Endothelial cell of umbilical vein (primary cell): ENCODE results near the gene DIAPH3. TPM values are rescaled to one million over a fixed set of nuclear protein-coding genes. Genes with fewer than 3 reads are reported as not detected.

Experiments
- BruUV-seq: library from RNA; stranded (reverse); fragments of 400-500 nt; replicated peaks from 2 replicates; lab custom pipeline; 2021; lab: Mats Ljungman, UMichigan
- CTCF ChIA-PET: fragments of 300-600, 350-600 bp; sonication (Branson Sonifier 250); formaldehyde crosslinking; loops from one replicate; lab custom pipeline; 2021; ENCODE audit warnings: antibody characterized with exemption, inconsistent platforms; lab: Charles Lee
- POLR2A ChIA-PET: fragments of 300-600, 350-600 bp; sonication (Branson Sonifier 250); formaldehyde crosslinking; loops from one replicate; lab custom pipeline; 2021; ENCODE audit warnings: antibody characterized with exemption, inconsistent platforms; lab: Charles Lee
- DNase-seq: peaks from one replicate; pipeline ENCODE4 v3.0.0-alpha.2; 2011; ENCODE audit warnings: low read depth, low spot score
- FAIRE-seq: peaks from 2 replicates; lab custom pipeline; 2011; peaks lifted over from hg19 to GRCh38; lab: Jason Lieb, UNC
- H2AFZ ChIP-seq: 2 replicates; pipeline ENCODE4 v1.6.0; 2012; ENCODE audit warnings: low read depth, low read length, control low read depth, inconsistent platforms
- H3K27ac ChIP-seq: 2 replicates; pipeline ENCODE4 v1.5.1; 2011; ENCODE audit warnings: low read depth, mild to moderate bottlenecking, control low read depth, low read length, moderate library complexity; ENCODE audit not compliant: insufficient read depth
- H3K27me3 ChIP-seq, 2 experiments: 2 replicates each; pipeline versions ENCODE4 v1.6.0 to v1.6.1; 2011; ENCODE audit warnings: low read length in 2 of 2, mixed read lengths in 1 of 2; ENCODE audit not compliant: control insufficient read depth in 2 of 2, insufficient read depth in 2 of 2
- H3K36me3 ChIP-seq, 2 experiments: 2 replicates in 1 of 2; 3 replicates in 1 of 2; pipeline ENCODE4 v1.5.1; 2011; ENCODE audit warnings: low read length in 2 of 2, mild to moderate bottlenecking in 1 of 2, moderate library complexity in 1 of 2; ENCODE audit not compliant: control insufficient read depth in 2 of 2, insufficient read depth in 2 of 2; ENCODE audit errors: extremely low read depth in 1 of 2
- H3K4me1 ChIP-seq: 3 replicates; pipeline ENCODE4 v1.5.1; 2011; ENCODE audit warnings: mild to moderate bottlenecking, low read length; ENCODE audit not compliant: control insufficient read depth, insufficient read depth; ENCODE audit errors: extremely low read depth
- H3K4me2 ChIP-seq: 2 replicates; pipeline ENCODE4 v1.6.1; 2011; ENCODE audit warnings: low read length, control low read depth, mixed read lengths; ENCODE audit not compliant: insufficient read depth
- H3K4me3 ChIP-seq, 3 experiments: fragments of 200-600 bp in 1 of 3; sonication (generic), shearing (Covaris generic) in 1 of 3; replicated peaks in 1 of 3; 2 replicates each; pipeline ENCODE4 v1.5.1; 2011 to 2016; ENCODE audit warnings: control low read depth in 3 of 3, low read length in 3 of 3, mild to moderate bottlenecking in 2 of 3, inconsistent platforms in 1 of 3, low read depth in 1 of 3, moderate library complexity in 1 of 3; ENCODE audit not compliant: insufficient read depth in 1 of 3
- H3K79me2 ChIP-seq: 2 replicates; pipeline ENCODE4 v1.6.0; 2012; ENCODE audit warnings: low read length, inconsistent platforms; ENCODE audit not compliant: control insufficient read depth, insufficient read depth
- H3K9ac ChIP-seq: replicated peaks from 2 replicates; pipeline ENCODE3; 2011; ENCODE audit warnings: low read length, control low read depth; ENCODE audit not compliant: insufficient read depth; ENCODE audit errors: extremely low read depth
- H3K9me1 ChIP-seq: replicated peaks from 3 replicates; pipeline ENCODE4 v1.6.0; 2011; ENCODE audit warnings: mild to moderate bottlenecking, low read length; ENCODE audit not compliant: control insufficient read depth, insufficient read depth; ENCODE audit errors: extremely low read depth
- H3K9me3 ChIP-seq: replicated peaks from 2 replicates; pipeline ENCODE4 v1.5.1; 2012; ENCODE audit warnings: low read length, inconsistent platforms; ENCODE audit not compliant: control insufficient read depth, insufficient read depth
- H4K20me1 ChIP-seq: replicated peaks from 2 replicates; pipeline ENCODE3; 2011; ENCODE audit warnings: mild to moderate bottlenecking, low read length; ENCODE audit not compliant: control insufficient read depth, insufficient read depth; ENCODE audit errors: extremely low read depth
- EZH2 ChIP-seq: IDR thresholded peaks from 2 replicates; pipeline ENCODE4 v1.6.1; 2012; ENCODE audit warnings: borderline replicate concordance, low read depth, mild to moderate bottlenecking, moderate library complexity, low read length, inconsistent platforms; ENCODE audit not compliant: severe bottlenecking
- FOS ChIP-seq: IDR thresholded peaks from 2 replicates; pipeline ENCODE4 v1.6.1; 2011; ENCODE audit warnings: mild to moderate bottlenecking, low read length, moderate library complexity, borderline replicate concordance; ENCODE audit not compliant: insufficient read depth
- GATA2 ChIP-seq: IDR thresholded peaks from 2 replicates; pipeline ENCODE4 v1.7.0; 2011; ENCODE audit warnings: low read depth, mild to moderate bottlenecking, moderate library complexity, mixed read lengths, low read length; ENCODE audit not compliant: insufficient read length, insufficient read depth
- JUN ChIP-seq: IDR thresholded peaks from 2 replicates; pipeline ENCODE4 v1.6.1; 2011; ENCODE audit warnings: borderline replicate concordance, low read depth; ENCODE audit not compliant: insufficient read length, insufficient read depth
- MYC ChIP-seq: IDR thresholded peaks from one replicate; pipeline ENCODE4 v1.6.1; 2011; ENCODE audit warnings: mild to moderate bottlenecking, low read depth, low read length
- POLR2A ChIP-seq: IDR thresholded peaks from 2 replicates; pipeline ENCODE4 v1.6.1; 2012; ENCODE audit warnings: low read depth, mild to moderate bottlenecking, control low read depth, low read length
- POLR2AphosphoS5 ChIP-seq: IDR thresholded peaks from 2 replicates; pipeline ENCODE4 v1.6.1; 2012; ENCODE audit warnings: low read depth, mild to moderate bottlenecking, control low read depth, low read length, moderate library complexity; ENCODE audit not compliant: insufficient read depth
- dilution Hi-C: fragments of 300-500 bp; cut with MboI; formaldehyde crosslinking; loops from one replicate; pipeline ENCODE4 v1.15.0; 2019; ENCODE audit warnings: low sequenced_read_pairs; ENCODE audit not compliant: extremely low pct_ligation_motif_present
- intact Hi-C: fragments of 100-400 bp; cut with micrococcal nuclease; formaldehyde crosslinking; loops from one replicate; pipeline ENCODE4 v1.10.0; 2022
- polyA plus RNA-seq, 4 experiments: library from polyadenylated mRNA; depleted of rRNA in 3 of 4; stranded (reverse) in 3 of 4; unstranded in 1 of 4; fragments of >200 nt; gene quantifications; 2 replicates each; pipeline versions ENCODE4 v1.2.1 to v1.2.3, GENCODE V29; 2011 to 2012; ENCODE audit warnings: missing spikeins in 1 of 4
- total RNA-seq: library from RNA; stranded (reverse); gene quantifications from 2 replicates; pipeline ENCODE4 v1.2.3, GENCODE V29; 2021
- TF ChIP-seq, protein P1 (sequence below): IDR thresholded peaks from 2 replicates; pipeline ENCODE4 v1.6.1; 2011; ENCODE audit not compliant: insufficient read depth, insufficient read length
- TF ChIP-seq, protein P2 (sequence below), 2 donors: IDR thresholded peaks; 1 replicate in 1 of 2; 2 replicates in 1 of 2; pipeline ENCODE4 v1.5.1; 2011; ENCODE audit warnings: low read length in 2 of 2, mild to moderate bottlenecking in 2 of 2, moderate library complexity in 2 of 2, control low read depth in 1 of 2, inconsistent platforms in 1 of 2, low read depth in 1 of 2; ENCODE audit not compliant: insufficient read depth in 1 of 2; ENCODE audit errors: extremely low read depth in 1 of 2

DIAPH3 gene
- total and polyA plus RNA-seq, 2 donors (not counting 3 experiments of a cell fraction or from before 2014, with no cell fraction given) = 9.9 to 44.0 TPM

DNA sequence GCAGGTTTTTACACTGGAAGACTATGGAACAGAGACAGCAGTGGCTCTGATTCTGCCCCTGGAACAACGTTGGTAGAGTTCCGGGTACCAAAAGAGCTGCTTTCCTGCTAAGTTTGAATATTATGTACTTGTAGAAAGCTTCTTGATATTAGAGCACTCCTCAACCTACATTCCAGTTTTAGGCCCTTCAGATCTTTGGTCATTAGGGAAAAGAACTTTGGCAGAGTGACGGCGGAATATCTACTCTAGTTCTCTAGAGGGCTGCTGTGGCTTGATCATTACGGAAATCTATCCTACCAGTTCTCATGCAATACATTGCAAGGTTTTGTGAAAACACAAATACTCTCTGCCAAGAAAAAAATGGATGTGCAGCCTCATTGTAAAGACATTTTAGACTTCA, 415.7 kb downstream of the DIAPH3 start:
- H3K27ac ChIP-seq = no peak overlapping the region
- TF ChIP-seq POLR2A = no peak
- TF ChIP-seq JUN = no peak
- TF ChIP-seq, protein P1, sequence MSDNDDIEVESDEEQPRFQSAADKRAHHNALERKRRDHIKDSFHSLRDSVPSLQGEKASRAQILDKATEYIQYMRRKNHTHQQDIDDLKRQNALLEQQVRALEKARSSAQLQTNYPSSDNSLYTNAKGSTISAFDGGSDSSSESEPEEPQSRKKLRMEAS = no peak
- no peak for TF ChIP-seq POLR2AphosphoS5
- TF ChIP-seq, protein P2, sequence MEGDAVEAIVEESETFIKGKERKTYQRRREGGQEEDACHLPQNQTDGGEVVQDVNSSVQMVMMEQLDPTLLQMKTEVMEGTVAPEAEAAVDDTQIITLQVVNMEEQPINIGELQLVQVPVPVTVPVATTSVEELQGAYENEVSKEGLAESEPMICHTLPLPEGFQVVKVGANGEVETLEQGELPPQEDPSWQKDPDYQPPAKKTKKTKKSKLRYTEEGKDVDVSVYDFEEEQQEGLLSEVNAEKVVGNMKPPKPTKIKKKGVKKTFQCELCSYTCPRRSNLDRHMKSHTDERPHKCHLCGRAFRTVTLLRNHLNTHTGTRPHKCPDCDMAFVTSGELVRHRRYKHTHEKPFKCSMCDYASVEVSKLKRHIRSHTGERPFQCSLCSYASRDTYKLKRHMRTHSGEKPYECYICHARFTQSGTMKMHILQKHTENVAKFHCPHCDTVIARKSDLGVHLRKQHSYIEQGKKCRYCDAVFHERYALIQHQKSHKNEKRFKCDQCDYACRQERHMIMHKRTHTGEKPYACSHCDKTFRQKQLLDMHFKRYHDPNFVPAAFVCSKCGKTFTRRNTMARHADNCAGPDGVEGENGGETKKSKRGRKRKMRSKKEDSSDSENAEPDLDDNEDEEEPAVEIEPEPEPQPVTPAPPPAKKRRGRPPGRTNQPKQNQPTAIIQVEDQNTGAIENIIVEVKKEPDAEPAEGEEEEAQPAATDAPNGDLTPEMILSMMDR (IDR thresholded peaks at IDR 0.05; ENCODE audit: extremely low read depth in 1 of 2, insufficient read depth in 1 of 2, low read depth in 1 of 2, low read length in 2 of 2) = no peak
- TF ChIP-seq EZH2 = no peak
- no peak for TF ChIP-seq FOS
- no peak for TF ChIP-seq MYC
- no peak for TF ChIP-seq GATA2
- CTCF ChIA-PET = no interaction called here
- intact Hi-C loops = no loop called here
- H3K4me3 ChIP-seq = no peak overlapping the region
- POLR2A ChIA-PET = no interaction called here
- BruUV-seq = no TSS peak
- H3K9me1 ChIP-seq = no peaks in the 10 kb centered on the region
- DNase-seq (no peak), FAIRE-seq (no peak)
- H3K36me3 ChIP-seq = no peaks in the 10 kb centered on the region
- H2AFZ ChIP-seq = no peak overlapping the region
- dilution Hi-C loops = no loop called here
- H3K4me2 ChIP-seq = no peak overlapping the region
- no peaks in the 10 kb centered on the region for H3K9me3 ChIP-seq
- no peaks in the 10 kb centered on the region for H3K27me3 ChIP-seq
- no peaks in the 10 kb centered on the region for H3K79me2 ChIP-seq
- no peak overlapping the region for H3K9ac ChIP-seq
- no peaks in the 10 kb centered on the region for H4K20me1 ChIP-seq
- H3K4me1 ChIP-seq = no peaks in the 10 kb centered on the region
